GM18511 (cell line): ENCODE results near the gene MIPEP.

Source experiments
- ATAC-seq: cut with Tn5 transposase; IDR thresholded peaks from one replicate; pipeline ENCODE4 v1.9.1; 2021; ENCODE audit warnings: mild to moderate bottlenecking, moderate library complexity; ENCODE audit not compliant: unreplicated experiment

Gene MIPEP

DNA sequence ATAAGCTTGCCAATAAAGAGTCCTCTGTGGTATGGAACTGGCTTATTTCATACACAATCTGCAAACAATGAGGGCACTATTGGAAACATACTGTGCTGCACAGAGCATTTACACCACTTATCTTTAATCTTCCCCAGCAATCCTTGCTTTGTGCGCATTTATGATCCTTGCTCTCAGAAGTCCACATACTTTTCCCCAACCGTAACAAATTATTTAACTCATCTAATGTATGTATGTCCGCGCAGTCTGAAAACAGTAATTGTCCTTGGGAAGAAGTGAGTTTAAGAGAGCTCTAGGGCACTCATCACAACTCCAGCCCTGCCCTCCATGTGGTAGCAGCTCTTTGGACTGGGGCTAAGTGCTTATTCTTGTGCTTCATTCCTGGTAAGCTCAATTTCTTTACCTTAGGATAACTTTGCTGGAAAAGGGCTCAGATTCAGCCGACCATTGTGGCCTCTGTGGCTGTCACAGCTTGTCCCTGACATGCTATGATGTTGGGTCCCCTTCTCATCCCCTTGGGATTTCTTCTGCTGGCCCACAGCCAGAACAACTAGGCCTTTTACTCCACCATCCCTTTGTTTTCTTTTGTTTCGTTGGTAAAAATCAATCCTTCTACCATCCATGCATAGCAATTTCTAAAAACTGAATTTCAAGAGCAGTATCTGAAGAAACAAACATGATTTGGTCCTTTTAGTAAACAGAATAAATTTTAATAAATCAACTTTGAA is 166.3 kb downstream of the MIPEP start:
- ATAC-seq = no peak

DNA sequence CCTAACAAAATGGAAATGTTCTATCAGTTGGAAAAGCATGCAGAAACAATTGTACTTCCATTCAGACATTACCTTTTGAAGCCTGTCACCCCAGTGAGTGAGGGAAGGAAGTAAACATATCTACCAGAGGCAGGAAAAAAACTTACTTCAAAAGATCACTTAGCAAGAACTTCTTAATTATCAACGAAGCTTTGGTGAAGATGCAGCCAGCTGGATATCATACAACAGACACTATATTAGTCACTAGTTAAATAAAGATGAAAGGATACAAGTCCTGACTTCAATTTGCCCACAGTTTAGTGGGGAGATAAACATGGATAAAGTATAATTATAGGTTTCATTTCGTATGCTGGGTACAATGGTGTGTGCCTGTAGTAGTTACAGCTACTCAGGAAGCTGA is 170.2 kb downstream of the MIPEP start:
- no peak for ATAC-seq

DNA sequence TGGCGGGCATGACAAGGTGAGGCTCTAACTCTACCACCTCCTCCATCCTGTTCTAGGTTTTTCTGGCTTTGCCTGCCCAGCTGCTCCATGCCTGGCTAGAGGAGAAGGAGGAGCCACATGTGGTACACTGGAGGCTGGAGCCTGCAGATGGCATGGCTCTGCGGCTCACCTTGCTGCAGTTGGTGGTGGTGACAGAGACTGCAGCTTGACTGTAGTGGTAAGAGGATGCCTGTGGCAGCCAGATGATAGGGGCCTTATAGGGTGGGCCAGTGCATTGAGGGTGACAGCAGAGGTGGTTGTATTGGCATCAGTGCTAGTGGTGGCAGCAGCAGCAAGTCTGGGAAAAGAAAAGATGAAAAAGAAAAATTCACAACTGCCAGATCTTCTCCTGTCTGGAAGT is 172.8 kb downstream of the MIPEP start:
- no peak for ATAC-seq

DNA sequence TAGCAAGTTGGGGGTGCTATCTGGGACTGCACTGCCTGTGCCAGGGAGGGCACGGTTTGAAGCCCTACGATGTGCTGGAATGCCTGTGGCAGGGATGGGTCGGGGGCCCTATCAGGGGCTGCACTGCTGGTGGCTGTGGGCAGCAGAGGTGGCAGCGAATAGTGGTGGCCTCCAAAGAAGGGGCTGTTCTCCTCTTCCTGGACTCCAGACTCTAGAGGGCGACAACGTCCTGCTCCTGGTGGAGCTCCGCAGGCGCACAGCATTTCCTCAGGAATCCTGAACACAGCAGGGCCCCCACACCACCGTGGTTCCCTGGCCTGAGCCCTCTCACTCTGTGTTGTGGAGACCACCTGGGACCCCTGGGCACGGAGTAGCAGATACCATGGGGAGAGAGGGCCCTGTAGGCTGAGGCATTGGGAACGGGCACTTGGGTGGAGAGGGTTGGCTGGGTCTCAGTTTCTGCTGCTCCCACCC is 173.4 kb downstream of the MIPEP start:
- ATAC-seq = no peak

DNA sequence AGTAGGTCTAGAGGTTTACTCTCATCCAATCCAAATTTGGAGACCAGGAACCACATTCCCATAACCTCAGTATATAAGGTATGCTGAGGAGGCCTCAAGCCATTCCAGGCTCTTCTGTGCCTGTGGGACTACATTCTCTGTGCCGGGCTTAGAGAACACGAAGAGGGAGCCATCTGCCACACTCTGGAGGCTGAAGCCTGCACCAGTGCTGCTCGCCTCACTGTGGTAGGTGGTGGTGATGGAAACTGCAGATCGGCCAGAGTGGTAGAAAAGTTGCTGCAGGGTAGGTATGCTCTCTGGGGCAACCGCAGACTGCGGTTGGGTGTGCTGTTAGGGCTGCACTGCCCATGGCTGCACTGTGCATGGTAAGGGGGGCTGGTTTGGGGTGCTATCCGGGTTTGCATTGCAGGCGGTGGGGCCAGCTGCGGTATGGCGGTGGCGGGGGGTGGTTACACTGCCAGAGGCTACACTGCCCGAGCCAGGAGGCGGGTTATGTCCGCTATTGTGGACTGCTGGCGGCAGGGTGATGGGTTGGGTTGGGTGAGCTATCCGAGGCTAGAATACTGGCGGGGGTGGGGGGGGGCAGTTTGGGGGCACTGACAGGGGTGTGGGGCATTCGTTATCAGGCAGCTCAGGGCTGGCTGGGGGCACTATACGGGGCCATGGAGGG is 174.0 kb downstream of the MIPEP start:
- ATAC-seq = no peak

DNA sequence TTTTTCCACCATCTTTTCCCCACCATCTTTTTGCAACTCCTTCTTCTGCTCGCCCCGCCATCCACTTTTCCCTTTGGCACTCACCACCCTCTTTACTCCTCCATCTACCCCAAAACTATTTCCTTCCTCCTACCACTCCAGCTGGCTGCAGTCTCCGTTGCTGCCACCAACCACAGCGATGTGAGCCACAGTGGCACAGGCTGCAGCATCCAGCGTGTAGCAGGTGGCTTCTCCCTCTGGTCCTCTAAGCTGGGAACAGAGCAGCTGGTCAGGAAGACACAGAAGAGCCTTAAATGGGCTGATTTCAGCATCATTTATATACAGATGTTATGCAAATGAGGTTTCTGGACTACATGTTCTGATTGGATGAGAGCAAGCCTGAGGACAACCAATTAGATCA is 174.5 kb downstream of the MIPEP start:
- no peak for ATAC-seq

DNA sequence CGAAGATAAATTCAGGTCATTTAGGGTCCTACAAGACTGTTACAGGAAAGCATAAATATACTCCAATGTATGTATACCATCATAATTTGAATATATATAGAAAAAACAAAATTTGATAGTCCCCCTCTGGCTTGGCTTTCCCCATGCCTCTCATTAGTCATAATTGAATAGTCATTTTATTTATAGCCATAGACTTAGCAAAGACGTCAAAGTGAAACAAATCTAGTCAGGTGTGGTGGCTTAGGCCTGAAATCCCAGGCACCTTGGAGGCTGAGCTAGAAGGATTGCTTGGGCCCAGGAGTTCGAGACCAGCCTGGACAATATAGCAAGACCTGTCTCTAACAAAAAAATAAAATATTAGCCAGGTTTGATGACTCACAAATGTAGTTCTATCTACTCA is 177.8 kb downstream of the MIPEP start:
- no peak for ATAC-seq

DNA sequence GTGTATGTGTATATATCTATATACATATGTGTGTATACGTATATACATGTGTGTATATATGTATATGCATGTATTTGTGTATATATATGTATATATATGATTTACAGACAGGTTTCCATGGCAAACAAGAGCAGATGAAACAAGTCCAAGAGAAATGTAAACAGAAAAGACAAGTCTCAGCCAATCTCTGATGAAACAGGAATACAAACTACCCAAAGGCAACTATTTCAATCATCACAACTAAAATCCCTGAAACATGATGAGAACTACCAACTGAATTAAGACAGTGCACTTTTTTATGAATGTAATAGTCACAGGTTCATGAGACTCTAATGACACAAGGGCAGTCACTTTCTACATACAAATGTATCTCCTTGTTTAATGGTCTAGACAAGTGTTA is 178.8 kb downstream of the MIPEP start:
- ATAC-seq = no peak

DNA sequence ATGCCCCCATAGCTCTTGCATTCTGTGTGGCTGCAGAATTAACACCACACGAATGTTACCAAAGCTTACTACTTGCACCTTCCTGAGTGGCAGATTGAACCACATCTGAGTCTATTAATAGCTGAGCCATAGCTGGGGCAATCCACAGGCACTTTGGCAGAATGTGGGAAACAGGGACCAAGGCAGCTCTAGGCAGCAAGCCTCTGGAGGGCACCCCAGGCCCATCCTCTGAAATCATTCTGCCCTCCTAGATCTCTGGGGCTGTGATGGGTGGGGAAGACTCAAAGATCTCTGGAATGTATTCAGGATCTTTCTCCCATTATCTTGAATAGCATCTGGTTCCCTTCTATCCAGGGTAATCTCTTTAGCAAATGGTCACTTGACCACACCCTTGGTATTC is 179.7 kb downstream of the MIPEP start:
- no peak for ATAC-seq

DNA sequence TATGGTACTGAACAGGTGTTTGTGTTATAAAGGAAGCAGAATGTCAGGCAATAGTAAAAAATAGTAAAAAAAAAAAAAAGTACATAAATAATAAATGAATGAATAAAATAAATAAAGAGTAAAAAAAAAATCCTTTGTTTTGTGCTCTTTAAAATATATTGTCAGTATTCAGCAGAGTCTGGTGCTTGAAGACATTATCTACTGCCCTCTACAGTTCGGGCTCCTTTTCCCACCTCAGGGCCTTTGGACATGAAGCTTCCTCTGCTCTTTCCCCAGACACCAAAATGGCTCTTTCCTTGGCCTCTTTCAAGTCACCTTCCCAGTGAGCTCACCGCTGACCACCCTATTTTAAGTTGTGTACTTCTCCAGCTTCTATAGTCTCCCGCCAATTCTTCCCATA is 181.5 kb downstream of the MIPEP start:
- ATAC-seq = no peak

DNA sequence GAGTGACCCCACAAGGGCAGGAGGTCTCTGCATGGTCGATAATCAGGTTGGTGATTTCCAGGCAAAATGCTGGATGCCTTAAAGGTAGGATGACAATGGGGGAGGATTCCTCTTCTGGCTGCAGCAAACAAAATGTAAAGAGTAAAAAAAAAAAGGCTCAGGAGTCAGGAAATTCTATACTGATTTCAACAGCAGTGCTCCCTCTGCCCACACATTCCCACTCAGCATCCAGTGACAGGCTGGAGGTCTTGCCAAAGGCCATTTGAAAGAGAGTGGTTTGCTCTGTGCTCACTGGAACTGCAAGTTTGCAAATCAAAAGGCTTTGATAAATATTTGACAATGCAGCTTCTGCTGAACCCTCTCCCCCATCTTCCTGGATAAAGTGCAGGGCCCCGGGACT is 183.6 kb downstream of the MIPEP start:
- no peak for ATAC-seq

DNA sequence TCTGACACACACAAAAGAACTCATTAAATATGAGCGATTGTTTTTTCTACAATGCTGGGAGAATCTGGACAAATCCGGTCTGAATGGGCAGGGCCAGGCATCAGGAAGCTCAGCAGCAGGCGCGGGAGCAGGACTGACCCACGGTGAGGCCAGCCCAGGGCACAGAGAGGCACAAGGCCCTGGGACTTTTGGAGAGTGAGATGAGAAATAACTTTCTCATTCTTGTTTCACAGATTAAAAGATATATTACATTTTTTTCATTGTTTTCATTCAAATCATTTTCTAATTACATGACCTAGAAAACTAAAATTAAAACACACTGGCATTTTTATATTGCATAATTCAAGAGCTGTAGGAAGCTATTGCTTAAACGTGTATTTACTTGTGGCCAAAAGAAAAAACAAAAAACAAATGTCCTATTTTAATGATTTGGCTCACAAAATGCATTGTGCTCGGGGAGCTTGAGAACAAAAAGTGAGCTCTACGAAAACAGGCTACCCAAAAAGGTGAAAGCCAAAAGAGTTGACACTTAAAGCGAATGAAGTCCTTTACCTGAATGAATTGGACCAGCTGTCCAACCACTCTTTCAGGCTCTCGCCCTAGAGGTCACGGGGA is 185.8 kb downstream of the MIPEP start:
- no peak for ATAC-seq

DNA sequence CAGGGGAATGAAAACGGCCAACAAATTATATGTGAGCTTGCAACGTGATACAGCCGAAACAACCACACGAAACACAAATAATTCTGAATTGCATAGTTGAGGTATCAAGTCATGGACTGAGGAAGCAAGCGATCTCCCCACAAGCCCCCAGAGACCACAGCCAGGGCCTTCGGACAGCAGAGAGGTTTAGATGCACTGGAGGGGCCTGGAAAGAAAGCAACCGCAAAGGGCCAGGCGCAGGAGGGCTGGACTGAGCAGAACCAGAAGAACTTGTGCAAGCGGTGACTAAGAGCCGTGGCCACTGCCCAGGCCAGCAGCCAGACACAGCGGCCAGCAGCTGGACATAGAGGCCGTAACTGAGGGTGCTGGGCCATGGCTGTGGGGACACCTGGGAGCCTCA is 187.6 kb downstream of the MIPEP start:
- ATAC-seq = no peak

DNA sequence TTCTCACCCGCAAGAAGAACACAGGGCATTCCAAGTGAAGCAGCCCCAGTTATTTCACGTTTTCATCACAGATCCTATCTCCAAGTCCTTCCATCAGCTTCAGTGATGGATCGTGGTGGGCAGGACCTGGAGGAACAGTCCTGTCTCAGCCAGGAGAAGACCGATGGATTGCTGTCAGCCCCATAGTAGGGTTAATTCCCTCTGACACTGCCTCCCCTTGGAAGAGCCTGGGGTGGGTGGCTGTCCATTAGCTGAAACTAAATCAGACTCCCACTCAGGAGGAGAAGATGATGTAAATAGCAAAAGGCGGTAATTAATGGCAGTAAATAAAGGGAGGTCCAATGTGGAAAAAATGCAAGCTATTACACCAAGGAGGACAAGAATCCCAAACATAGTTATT is 188.0 kb downstream of the MIPEP start:
- ATAC-seq = no peak

DNA sequence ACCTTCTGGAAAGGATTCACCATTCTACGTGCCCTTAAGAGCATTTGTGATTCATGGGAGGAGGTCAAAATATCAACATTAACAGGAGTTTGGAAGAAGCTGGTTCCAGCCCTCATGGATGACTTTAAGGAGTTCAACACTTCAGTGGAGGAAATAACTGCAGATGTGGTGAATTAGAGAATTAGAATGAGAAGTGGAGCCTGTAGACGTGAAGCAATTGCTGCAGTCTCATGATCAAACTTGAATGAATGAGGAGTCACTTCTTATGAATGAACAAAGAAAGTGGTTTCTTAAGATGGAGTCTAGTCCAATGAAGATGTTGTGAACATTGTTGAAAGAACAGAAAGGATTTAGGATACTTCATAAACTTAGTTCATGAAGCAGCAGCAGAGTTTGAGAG is 189.9 kb downstream of the MIPEP start:
- no peak for ATAC-seq

DNA sequence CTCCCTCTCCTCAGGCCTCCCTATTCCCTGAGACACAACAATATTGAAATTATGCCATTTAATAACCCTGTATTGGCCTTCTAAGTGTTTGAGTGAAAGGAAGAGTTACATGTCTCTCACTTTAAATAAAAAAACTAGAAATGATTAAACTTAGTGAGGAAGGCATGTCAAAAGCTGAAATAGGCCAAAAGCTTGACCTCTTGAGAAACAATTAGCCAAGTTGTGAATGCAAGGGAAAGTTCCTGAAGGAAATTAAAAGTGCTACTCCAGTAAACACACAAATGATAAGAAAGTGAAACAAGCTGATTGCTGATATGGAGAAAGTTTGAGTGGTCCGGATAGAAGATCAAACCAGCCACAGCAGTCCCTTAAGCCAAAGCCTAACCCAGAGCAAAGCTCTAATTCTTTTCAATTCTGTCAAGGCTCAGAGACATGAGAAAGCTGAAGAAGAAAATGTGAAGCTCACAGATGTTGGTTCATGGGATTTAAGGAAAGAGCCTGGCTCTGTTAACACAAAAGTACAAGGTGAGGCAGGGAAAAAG is 191.4 kb downstream of the MIPEP start:
- ATAC-seq = no peak

DNA sequence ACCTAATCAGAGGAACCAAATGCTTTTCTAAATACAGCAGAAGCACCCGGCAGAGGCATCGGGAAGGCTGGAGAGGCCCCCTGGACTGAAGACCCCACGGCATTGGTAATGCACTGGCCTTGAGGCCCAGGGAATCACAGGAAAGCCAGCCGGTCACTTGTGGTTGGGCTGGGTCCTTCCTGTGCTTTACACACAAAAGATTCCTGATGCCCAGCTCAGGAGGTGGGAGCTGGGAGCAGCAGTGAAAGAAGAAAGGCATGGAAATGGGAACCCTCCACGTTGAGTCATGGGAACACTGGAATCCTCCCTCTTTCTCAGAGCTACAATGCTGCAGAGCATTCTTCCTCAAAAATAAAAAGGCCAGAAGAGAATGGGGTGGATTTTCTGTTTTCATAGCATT is 192.6 kb downstream of the MIPEP start:
- ATAC-seq = no peak

DNA sequence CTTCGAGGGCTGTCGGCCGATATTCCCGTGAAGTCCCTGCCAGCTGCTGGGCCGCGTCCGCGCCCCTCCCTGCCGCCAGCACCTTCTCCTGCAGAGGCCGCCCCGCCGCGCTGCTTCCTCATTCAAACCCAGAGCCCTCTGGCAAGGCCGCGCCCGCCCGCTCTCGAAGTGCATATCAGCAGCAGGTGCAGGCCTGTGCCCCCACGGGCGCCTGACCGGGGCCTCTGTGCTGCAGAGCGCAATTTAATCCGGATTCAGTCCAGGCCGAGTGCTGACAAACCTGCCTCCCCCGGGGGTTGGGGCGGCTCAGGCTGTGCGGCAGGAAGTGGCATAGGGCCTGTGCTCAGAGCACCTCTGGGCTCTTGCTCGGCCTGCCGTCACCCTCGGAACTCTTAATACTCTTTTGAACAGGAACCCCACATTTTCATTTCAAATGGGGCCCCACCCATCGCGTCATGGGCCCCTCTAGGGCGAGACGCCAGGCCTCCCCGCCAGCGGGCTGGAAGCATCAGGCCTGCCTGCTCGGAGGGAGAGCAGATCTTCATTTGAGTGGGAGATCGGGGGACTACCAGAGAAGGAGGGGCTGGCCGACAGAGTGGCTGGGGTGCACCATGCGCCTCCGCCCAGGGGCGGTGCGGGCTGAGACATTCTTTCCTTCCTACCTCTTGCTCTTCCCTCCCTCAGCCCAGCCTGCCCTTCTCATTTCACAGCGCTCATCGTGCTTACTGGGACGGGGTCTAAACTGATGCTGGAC is 193.3 kb downstream of the MIPEP start:
- ATAC-seq = peak; percentile 60

DNA sequence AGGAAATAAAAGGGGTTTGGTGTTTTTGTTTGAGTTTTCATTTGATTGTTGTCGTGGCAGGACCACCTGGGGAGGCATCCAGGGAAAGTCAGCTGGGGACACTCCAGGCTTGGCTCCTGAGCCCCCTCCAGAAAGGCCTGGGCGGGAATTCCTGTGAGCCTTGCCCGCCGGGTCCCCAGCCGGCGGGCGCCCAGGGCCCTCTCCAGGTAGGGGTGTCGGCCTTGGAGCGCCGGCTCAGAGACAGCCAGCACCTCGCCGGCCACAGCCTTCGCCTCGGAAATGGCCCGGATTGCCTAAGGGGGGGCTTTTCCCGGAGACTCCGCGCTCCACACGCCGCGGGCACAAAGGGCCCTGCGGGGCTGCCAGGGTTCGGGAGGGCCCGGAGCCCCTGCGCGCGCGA is 194.0 kb downstream of the MIPEP start:
- ATAC-seq = no peak

DNA sequence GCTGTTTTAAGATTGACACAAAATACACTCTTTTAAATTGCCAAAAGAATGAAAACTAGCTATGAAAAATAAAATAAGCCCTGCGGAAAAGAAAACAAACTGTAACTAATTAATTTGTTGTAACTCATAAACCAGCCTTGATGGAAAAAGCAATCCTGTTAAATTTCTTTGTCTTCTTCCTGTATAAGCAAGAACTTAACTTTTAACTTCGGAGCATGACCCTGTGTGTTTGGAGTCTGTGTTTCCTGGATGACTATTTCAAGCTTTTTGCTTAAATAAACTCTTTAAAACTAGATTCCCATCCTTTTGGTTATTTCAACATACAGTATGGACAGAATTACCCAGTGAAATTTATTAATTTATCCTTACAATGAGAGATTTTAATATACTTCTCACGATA is 196.4 kb downstream of the MIPEP start:
- ATAC-seq = no peak

DNA sequence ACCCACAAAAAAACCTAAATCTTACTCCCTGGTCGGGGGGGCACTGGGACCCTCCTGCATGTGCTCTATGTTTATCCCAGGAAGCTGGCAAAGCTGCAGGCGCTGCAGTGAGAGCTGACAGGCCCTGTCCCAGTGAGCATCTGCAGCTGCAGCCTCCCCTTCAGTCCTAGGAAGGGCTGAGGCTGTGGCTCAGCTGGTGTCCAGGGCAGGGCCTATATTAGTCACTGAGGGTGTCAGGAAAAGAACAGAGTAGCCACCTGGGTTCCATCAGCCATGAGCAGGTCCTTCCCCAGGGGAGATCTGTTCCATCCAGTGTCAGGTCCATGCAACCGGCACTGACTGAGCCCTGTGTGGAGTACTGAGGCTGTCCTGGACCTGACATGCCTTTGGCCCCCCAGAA is 198.5 kb downstream of the MIPEP start:
- no peak for ATAC-seq
